ENCODE results near the gene MYO5B.

- TF ChIP-seq CTCF (IDR thresholded peaks at IDR 0.05 in 2 of 3, conservative IDR thresholded peaks at IDR 0.05 in 1 of 3; ENCODE audit: insufficient read depth in 2 of 3, low read depth in 1 of 3, low read length in 3 of 3) = no peak
- no peak for TF ChIP-seq ZNF277 (CRISPR knock-in tag; IDR thresholded peaks at IDR 0.05; ENCODE audit: borderline replicate concordance)
Measured at GRCh38 chr18:50038448-50038847, 156.5 kb downstream of the MYO5B start.
